ENCODE measurements around the gene WIF1. TPM values are rescaled to one million over a fixed set of nuclear protein-coding genes. Genes with fewer than 3 reads are reported as not detected.

Gene WIF1
- polyA plus RNA-seq, 4 donors, result 1.4 to 3.2 (median 2.1) TPM

GRCh38 chr12:65039301-65039700 lies 81.8 kb downstream of the WIF1 start:
- DNase-seq (ENCODE audit: low read depth in 4 of 4, low spot score in 2 of 4), result no peak

GRCh38 chr12:65025136-65025535 lies 96.0 kb downstream of the WIF1 start:
- no peak for DNase-seq (ENCODE audit: low read depth in 4 of 4, low spot score in 2 of 4)

DNA sequence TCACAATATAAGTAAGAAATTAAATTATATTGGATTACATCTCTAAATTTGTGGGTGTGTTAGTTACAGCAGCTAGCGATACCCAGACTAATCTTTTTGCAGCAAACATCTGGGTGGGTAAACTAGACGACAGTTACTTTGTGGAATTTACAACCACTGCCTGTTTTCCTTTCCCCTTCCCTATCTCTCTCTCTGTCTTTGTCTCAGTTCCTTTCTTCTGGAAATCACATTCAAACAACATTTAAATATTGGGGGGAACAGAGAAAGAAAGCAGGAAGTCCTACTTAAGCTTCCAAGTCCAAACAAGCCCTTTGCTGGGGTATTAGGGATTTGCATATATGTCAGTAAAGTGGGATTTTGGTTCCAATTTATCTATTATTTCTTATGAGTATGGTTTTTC lies 97.6 kb downstream of the WIF1 start:
- no peak for DNase-seq (ENCODE audit: low read depth in 4 of 4, low spot score in 2 of 4)

DNA sequence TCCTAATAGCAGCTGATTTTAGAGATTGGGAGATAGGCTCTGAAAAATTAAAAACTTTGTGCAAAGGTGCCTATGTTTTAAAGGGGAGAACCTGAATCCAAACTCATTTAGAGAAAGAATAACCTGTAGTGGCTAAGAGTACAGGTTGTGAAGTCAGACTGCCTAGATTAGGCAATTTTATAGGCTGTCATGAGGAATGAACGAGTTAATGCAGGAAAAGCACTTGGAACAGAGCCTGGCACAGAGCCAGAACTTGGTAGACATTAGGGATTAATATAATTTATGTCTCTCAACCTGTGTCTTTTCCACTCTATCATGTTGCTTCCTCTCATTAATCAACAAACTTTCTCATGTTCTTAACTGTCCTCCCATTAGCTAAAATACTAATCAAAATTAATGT lies 98.1 kb downstream of the WIF1 start:
- no peak for DNase-seq (ENCODE audit: low read depth in 4 of 4, low spot score in 2 of 4)

DNA sequence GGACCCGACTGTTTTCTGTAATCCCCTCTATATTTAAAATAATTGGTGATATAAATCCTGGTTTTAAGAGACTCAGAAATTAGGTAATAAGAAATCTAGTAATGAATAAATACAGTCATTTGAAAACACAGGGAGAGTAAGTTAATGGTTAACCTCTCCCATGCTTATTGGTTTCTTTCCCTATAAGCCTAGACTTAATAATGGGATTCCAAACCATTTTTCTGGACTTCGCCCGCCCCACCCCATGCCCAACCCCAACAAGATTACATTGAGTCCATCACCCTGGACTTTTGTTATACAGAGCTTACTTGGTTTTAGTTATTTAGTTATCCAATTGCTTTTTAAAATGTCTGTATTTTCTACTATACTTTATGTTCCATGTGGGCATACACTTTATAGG lies 98.7 kb downstream of the WIF1 start:
- no peak for DNase-seq (ENCODE audit: low read depth in 4 of 4, low spot score in 2 of 4)

GRCh38 chr12:65019696-65020234 lies 101.3 kb downstream of the WIF1 start:
- no peak for DNase-seq (ENCODE audit: low read depth in 4 of 4, low spot score in 2 of 4)

DNA sequence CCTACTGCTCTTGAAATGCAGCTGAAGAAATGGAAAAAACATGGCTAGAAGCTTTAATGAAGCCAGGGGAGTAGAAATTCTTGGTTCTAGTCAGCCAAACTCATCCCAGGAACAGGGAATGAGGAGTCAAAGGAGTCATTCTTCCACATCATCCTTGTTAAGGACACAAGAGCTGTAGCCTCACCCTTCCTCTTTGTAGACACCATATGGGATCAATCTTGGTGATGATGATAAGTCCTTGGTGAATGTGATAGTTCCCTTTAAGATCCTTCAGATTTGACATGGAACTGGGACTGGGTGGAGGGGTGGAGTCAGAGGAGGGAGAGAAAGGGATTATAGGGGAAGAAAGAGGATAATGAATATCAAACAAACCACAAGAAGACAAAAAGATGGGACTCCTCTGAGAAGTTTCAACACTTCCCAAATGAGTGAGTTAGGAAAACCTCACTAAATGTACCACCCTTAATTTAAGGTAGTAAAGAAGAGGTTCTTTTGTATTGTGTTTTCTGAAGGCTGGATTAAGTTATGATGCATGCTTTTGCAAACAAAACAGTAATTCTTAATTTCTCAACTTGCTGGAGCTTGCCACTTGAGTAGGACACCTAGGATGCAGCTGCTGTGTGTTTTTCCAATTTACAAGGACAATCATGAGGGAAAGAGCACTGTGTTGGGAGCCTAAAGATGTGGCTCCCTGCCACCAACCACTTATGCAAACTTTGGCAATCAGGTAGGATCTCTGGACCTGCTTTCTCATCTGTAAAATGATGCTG lies 104.0 kb downstream of the WIF1 start:
- no peak for DNase-seq (ENCODE audit: low read depth in 4 of 4, low spot score in 2 of 4)

- no peak for DNase-seq (ENCODE audit: low read depth in 4 of 4, low spot score in 2 of 4)
Observed at GRCh38 chr12:65015850-65016249, 105.3 kb downstream of the WIF1 start.

DNA sequence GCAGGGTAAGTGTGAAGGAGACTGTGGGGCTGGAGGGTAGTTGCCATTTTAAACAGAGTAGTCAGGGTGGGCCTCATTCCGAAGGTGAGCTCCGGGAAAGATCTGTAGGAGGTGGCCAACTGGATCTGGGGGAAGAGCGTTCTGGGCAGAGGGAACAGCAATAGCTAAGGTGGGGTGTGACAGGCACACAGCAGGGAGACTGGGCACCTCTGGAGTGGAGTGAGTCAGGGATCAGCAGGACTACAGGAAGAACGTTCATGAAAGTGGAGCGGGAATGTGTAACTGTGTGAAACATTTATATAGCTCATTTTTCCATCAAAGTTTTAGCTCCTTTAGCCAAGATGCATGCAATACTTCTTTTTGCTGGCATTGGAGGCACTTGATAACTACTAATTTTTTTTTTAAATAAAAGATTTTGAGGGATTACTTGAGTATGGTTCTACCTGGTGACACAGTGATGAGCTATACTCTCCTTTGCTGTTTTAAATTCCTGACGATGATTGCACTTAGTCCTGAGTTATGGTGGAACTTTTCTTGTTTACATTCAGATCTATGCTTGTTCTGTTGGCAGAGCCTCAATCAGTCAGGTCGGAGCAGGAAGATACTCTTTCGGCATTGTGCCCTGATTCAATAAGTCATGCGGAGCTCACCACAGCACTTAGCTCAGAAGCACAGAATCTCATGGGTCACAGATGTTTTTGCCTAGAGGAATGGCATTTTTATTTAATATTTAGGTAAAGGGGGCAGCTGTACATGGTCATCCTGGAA lies 106.4 kb downstream of the WIF1 start:
- no peak for DNase-seq (ENCODE audit: low read depth in 4 of 4, low spot score in 2 of 4)

DNA sequence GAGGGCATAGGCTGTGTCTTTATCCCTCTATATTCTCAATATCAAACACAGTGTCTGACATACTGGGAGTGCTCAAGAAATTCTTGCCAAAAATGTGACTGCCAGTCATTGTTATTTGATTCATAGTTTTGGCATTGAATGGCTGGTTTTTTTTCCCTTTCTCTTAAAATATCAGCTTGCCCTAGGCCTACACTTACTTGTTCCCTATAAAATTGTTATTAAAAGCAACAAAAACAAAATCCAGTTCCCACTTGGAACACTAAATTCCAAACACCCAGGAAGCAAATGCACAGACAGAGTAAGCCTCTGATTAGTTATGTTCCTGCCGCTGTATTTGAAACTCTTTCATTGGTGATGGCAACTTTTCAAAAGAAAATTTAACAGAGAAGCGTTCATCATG lies 110.7 kb downstream of the WIF1 start:
- DNase-seq (ENCODE audit: low read depth in 4 of 4, low spot score in 2 of 4), result no peak

DNA sequence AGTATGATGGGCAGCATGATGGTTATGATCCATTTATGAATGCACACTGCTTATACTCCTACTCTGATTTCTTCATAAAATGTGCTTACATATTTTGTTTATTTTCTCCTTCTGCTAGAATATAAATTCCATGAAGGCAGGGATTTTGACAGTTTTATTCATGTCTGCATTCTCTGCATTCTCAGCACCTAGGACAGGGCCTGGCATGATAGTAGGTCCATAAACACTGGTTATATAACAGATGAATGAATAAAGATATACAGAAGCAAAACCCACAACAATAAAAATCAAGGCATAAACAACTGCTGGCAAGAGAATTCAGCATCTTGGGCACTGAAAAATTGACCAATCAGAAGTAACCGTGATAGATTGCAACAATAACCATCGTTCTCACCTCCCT lies 115.4 kb downstream of the WIF1 start:
- DNase-seq (ENCODE audit: low read depth in 4 of 4, low spot score in 2 of 4), result no peak

DNA sequence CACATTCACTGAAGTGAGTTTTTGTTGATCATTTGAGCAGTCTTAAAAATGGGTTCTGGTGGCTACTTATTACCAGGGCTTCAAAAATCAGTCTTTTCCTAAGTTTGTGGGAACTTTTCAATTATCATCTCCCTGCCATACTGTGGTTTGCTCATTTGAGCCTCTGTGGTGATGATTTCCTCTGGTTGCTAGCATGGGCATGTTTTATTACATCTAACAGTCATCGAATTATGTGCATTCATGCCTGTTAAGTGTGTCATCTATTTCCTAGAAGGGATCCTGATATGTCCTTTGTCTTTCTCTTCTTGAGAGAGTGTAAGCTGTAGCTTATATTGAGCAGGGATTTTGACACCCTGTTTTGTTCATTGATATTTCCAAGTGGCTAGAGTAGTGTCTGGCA lies 116.8 kb downstream of the WIF1 start:
- DNase-seq (ENCODE audit: low read depth in 4 of 4, low spot score in 2 of 4), result no peak

Other genes starting within 250 kb of the WIF1 start
- 10 to 100 TPM; 38.3 to 43.8 (median 40.4) TPM for gene LEMD3, start 48.3 kb upstream of the WIF1 start, polyA plus RNA-seq (ENCODE audit: insufficient read length in 4 of 4)
- 10 to 100 TPM; 20.4 to 24.6 (median 22.5) TPM for gene MSRB3, start 157.4 kb upstream of the WIF1 start, polyA plus RNA-seq (ENCODE audit: insufficient read length in 4 of 4)